Epithelial cell of prostate (primary cell): Measurements from ENCODE around the gene TGOLN2.

Source experiments
- DNase-seq: peaks from one replicate; pipeline ENCODE4 v3.0.0-alpha.2; 2011; ENCODE audit warnings: low read depth, low spot score
- H3K27ac ChIP-seq: fragments of 450-650 bp; 2 replicates; pipeline ENCODE4 v1.5.1; 2017; ENCODE audit warnings: mild to moderate bottlenecking

TGOLN2 gene

GRCh38 chr2:85273738-85274731, 53.8 kb downstream of the TGOLN2 start:
- peak overlapping the region; percentile 72 for H3K27ac ChIP-seq
- peak; percentile 71 for DNase-seq

DNA sequence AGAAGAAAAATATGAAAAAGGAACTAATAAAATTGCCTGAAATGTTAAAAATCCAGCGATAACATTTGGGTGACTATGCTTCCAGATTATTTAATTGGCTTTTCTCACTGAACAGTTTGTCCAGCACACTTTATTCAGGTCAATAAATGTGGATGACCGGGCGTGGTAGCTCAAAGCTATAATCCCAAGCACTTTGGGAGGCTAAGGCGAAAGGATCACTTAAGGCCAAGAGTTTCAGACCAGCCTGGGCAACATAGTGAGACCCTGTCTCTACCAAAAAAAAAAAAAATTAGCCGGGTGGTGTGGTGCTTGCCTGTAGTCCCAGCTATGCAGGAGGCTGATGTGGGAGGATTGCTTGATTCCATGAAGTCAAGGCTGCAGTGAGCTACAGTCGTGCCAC, 55.4 kb downstream of the TGOLN2 start:
- H3K27ac ChIP-seq, result no peak overlapping the region
- DNase-seq, result no peak

- H3K27ac ChIP-seq, result no peak overlapping the region
- no peak for DNase-seq
These were observed 57.8 kb downstream of the TGOLN2 start for GRCh38 chr2:85269959-85270358.
